KMS-11 (cell line): ENCODE data around the gene ANKRD63.
A peak's percentile ranks its signal among the peaks of the same experiment; 100 is the strongest.

Source experiments
- H2AFZ ChIP-seq: fragments of 200-600 bp; sonication (generic); 2 replicates; pipeline ENCODE4 v1.6.1; 2016; ENCODE audit warnings: antibody characterized with exemption, mixed run types, low read depth
- H3K27ac ChIP-seq: fragments of 200-600 bp; sonication (generic); 2 replicates; pipeline ENCODE4 v1.6.1; 2016; ENCODE audit warnings: mild to moderate bottlenecking, mixed run types
- H3K27me3 ChIP-seq: fragments of 200-600 bp; sonication (generic); 2 replicates; pipeline ENCODE4 v1.6.1; 2017; ENCODE audit warnings: mild to moderate bottlenecking, low read depth, mixed run types, moderate library complexity; ENCODE audit not compliant: insufficient read depth
- H3K36me3 ChIP-seq: fragments of 200-600 bp; sonication (generic); 2 replicates; pipeline ENCODE4 v1.6.1; 2017; ENCODE audit warnings: mild to moderate bottlenecking, mixed run types; ENCODE audit not compliant: insufficient read depth
- H3K4me1 ChIP-seq: fragments of 200-600 bp; sonication (generic); 2 replicates; pipeline ENCODE4 v1.6.1; 2016; ENCODE audit warnings: mild to moderate bottlenecking, low read depth, mixed run types; ENCODE audit not compliant: poor library complexity, severe bottlenecking
- H3K4me2 ChIP-seq: fragments of 200-600 bp; sonication (generic); 2 replicates; pipeline ENCODE4 v1.7.0; 2016; ENCODE audit warnings: mild to moderate bottlenecking, mixed run types
- H3K4me3 ChIP-seq: fragments of 200-600 bp; sonication (generic); IDR thresholded peaks from 2 replicates; pipeline ENCODE4 v1.6.1; 2017; ENCODE audit warnings: low read depth, low read length, mixed read lengths; ENCODE audit not compliant: insufficient read depth
- H3K79me2 ChIP-seq: fragments of 200-600 bp; sonication (generic); 2 replicates; pipeline ENCODE4 v1.6.1; 2016; ENCODE audit warnings: low read depth, mixed run types; ENCODE audit not compliant: insufficient read depth
- H3K9ac ChIP-seq: fragments of 200-600 bp; sonication (generic); 2 replicates; pipeline ENCODE4 v1.6.1; 2016; ENCODE audit warnings: mild to moderate bottlenecking, mixed run types
- H4K20me1 ChIP-seq: fragments of 200-600 bp; sonication (generic); 2 replicates; pipeline ENCODE4 v1.6.1; 2016; ENCODE audit warnings: mild to moderate bottlenecking, mixed run types; ENCODE audit not compliant: insufficient read depth
- TF ChIP-seq, protein P1 (sequence below): fragments of 200-600 bp; sonication (generic); conservative IDR thresholded peaks from 2 replicates; pipeline ENCODE4 v1.6.1; 2017; ENCODE audit warnings: low read depth, mild to moderate bottlenecking, antibody characterized with exemption, low read length, moderate library complexity, mixed read lengths

The ANKRD63 gene

DNA sequence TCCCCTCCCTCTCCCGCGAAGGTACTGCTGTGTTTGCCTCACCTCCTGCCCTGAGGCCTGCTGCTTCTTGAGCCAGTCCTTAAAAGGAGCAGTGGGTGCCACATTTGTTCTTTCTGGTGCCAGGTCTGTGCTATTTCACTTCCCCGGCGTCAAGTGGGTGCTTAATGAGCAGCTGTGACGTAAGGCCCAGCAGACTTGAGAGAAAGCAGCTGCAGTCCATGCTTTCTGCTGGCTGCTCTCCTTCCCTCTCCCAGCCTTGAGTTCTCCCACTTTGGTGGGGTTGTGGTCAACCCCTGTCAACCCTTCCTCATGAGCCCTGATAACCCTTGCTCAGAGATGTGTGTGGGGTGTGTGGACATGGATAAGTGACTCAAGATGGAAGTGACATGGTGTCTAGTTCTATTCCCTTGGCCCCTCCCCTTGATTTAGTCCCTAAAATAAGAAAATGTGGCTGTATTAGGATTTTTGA, 47.5 kb upstream of the ANKRD63 start:
- Histone ChIP-seq H3K36me3 (no peaks in the 10 kb centered on the region), H3K9ac (no peak overlapping the region), H3K27ac (peak overlapping the region; percentile 97; the same call in 1 of the 2 replicates), H3K4me3 (no peak overlapping the region), H3K4me1 (peaks cover 56% of the 10 kb centered on the region), H3K79me2 (peaks cover 18% of the 10 kb centered on the region), H3K27me3 (no peaks in the 10 kb centered on the region), H3K4me2 (peak overlapping the region; percentile 99; the same call in 1 of the 2 replicates), H2AFZ (no peak overlapping the region), H4K20me1 (no peaks in the 10 kb centered on the region)
- TF ChIP-seq, protein P1, sequence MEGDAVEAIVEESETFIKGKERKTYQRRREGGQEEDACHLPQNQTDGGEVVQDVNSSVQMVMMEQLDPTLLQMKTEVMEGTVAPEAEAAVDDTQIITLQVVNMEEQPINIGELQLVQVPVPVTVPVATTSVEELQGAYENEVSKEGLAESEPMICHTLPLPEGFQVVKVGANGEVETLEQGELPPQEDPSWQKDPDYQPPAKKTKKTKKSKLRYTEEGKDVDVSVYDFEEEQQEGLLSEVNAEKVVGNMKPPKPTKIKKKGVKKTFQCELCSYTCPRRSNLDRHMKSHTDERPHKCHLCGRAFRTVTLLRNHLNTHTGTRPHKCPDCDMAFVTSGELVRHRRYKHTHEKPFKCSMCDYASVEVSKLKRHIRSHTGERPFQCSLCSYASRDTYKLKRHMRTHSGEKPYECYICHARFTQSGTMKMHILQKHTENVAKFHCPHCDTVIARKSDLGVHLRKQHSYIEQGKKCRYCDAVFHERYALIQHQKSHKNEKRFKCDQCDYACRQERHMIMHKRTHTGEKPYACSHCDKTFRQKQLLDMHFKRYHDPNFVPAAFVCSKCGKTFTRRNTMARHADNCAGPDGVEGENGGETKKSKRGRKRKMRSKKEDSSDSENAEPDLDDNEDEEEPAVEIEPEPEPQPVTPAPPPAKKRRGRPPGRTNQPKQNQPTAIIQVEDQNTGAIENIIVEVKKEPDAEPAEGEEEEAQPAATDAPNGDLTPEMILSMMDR = no peak

DNA sequence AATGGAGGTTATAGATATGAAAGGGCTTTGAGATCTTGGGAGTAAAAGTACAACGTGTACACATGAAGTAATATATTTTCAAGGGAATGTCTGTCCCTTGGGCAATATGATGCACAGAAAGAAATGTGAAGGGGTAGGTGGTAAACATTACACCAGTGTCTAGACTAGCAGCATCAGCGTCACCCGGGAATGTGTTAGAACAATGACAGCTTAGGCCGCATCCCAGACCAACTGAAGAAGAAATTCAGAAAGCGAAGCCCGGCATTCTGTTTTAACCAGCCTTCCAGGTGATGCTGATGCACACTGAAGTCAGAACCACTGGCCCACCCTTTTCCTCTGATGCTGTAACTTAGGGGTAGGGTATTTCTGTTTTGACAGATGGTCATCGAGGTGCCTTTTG, 46.9 kb upstream of the ANKRD63 start:
- Histone ChIP-seq H3K4me1 (peaks cover 61% of the 10 kb centered on the region), H3K36me3 (no peaks in the 10 kb centered on the region), H4K20me1 (no peaks in the 10 kb centered on the region), H3K4me2 (peak overlapping the region; percentile 99), H3K4me3 (no peak overlapping the region), H2AFZ (no peak overlapping the region), H3K27ac (peak overlapping the region; percentile 97), H3K9ac (no peak overlapping the region), H3K27me3 (no peaks in the 10 kb centered on the region), H3K79me2 (peaks cover 24% of the 10 kb centered on the region)
- TF ChIP-seq, protein P1 = no peak

DNA sequence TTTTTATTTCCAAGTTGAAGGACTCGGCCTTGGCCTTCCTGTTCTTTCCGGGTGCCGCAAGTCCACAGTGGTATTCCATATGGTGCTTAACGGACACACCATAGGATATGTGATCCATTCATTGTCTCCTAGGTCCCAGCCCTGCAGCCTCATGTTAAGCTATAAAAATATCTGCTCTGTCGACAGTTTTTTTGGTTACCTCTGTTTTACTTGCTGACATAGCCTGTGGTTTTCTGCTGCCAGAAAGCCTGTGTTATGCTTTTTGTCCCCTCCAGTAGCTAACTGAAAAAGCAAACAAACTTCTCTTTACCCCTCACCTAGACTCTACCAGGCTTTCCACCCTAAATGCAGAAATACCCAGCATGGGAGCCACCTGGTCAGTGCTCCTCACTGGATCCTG, 45.9 kb upstream of the ANKRD63 start:
- Histone ChIP-seq H3K9ac (peak overlapping the region; percentile 65), H3K36me3 (no peaks in the 10 kb centered on the region), H3K79me2 (peaks cover 31% of the 10 kb centered on the region), H3K27ac (peak overlapping the region; percentile 97), H4K20me1 (no peaks in the 10 kb centered on the region), H2AFZ (peak overlapping the region; percentile 30; the same call in 1 of the 2 replicates), H3K4me1 (peaks cover 61% of the 10 kb centered on the region), H3K27me3 (no peaks in the 10 kb centered on the region), H3K4me2 (peak overlapping the region; percentile 99), H3K4me3 (no peak overlapping the region)
- TF ChIP-seq, protein P1 = no peak

DNA sequence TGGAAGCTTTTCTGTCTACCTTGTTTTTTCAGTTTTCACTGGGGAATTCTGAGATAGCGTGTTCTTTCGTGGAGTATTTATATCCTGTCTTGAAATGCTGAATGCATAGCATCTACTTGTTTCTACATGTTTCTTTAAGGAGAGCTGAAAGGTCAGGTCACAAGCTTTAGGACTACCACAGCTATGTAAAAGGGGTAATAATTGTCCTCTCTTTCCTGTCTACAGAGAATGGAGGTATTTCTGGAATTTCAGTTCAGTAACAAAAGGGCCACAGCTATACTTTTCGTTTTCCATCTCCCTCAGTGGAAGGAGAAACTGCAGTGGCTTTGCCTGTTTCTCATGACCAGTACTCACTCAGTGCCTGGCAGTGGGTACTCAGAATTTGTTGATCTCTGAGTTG, 45.3 kb upstream of the ANKRD63 start:
- H3K27ac ChIP-seq = peak overlapping the region; percentile 97
- no peaks in the 10 kb centered on the region for H4K20me1 ChIP-seq
- H3K4me2 ChIP-seq = peak overlapping the region; percentile 99
- H3K36me3 ChIP-seq = no peaks in the 10 kb centered on the region
- no peak overlapping the region for H3K4me3 ChIP-seq
- no peaks in the 10 kb centered on the region for H3K27me3 ChIP-seq
- peaks cover 61% of the 10 kb centered on the region for H3K4me1 ChIP-seq
- TF ChIP-seq, protein P1 = no peak
- H3K9ac ChIP-seq = peak overlapping the region; percentile 65
- peak overlapping the region; percentile 30; the same call in 1 of the 2 replicates for H2AFZ ChIP-seq
- H3K79me2 ChIP-seq = peaks cover 31% of the 10 kb centered on the region
